NCI-H2196 treated with DMSO at 0.1 percent for 48 hours (cell line): ENCODE measurements around the gene FGF14.

Experiments used
- DNase-seq: peaks from one replicate; lab custom pipeline; 2025; ENCODE audit not compliant: unreplicated experiment; lab: John Stamatoyannopoulos, UW

Gene FGF14

GRCh38 chr13:102369302-102369701, 32.5 kb downstream of the FGF14 start:
- no peak for DNase-seq

- DNase-seq = no peak
Measured at GRCh38 chr13:102367836-102368235, 34.0 kb downstream of the FGF14 start.

DNA sequence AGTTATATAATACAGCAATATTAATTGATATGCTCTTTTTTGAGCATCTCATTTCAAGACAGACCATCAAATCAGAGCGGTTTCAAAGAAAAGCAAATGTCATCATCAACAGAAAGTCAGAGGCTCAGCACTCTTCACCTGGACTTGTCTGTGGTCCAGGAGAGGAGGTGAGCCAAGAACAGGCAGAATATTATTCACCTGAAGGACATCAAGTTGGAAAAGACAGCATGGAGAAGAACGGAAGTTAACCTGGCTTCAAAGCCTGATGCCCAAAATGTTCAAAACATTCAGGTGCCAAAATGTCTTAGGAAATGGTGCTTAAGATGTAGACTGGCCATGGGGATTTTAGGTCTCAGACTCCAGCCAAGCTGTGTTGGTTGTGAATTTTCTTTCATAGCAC, 40.7 kb downstream of the FGF14 start:
- no peak for DNase-seq

DNA sequence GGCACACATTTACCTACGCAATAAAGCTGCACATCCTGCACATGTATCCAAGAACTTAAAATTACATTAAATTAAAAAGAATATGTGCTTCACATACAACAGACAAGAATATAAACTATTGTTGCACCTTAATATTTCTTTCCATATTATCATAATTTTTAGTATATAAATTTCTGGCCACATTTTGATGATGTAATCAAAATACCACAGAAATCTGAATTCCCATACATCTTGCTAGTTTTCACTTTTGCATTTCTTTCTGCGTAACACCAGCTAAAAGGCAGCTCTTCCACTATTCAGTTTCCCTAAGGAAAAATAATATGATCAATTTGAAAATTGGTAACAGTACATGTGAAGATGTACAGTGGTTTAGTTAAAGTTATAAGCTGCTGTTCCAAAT, 42.6 kb downstream of the FGF14 start:
- no peak for DNase-seq

DNA sequence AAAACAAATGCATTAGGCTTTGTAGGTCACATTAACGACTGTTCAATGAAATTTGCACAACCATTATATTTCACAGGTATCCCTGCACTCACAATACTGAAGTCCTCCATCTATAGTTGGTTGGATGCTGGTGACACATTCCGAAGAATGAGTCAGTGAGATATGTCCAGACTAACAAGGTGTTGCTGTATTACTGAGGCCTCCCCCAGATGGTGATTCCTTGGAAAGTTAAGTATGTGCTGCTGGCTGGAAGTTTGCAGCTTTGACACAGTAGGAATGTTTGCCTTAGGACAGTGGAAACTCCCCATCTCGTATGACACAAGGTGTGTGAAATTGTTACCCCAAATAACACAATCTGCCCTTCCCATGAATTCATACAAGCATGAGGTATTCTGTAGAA, 46.6 kb downstream of the FGF14 start:
- no peak for DNase-seq

DNA sequence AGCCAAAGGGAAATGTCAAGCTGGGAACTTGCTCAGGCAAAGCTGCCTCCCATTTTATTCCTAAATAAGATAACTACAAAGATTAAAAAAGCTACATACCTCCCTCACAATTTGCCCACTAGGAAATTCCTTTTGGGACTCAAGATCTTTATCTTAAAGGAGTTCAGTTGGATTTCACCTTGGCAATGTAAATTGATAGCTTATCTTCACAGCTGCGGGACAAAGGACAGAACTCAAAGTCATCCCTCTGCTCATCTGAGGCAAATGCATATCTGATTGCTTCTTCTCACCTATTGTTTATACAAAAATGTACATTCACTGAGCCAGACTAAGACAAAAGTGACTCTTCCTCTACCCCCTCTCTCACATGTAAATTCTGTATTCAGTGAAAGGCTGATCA, 47.8 kb downstream of the FGF14 start:
- no peak for DNase-seq

DNA sequence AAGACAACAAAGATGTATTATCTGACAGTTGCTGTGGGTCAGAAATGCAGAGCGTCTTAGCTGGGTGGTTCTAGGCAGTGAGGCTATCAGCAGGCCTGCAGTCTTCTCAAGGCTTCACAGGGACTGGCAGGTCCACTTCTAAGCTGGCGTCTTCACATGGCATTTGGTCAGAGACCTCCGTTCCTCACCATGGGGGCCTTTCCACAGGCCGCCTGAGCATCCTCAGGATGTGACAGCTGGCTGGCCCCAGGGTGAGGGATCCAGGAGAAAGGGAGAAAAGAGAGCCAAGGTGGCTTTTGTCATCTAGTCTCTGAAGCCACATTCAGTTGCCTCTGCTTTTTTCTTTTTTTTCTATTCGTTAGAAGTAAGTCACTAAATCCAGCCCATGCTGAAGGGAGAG, 50.3 kb downstream of the FGF14 start:
- no peak for DNase-seq

- DNase-seq = no peak
Measured at GRCh38 chr13:102347490-102347889, 54.4 kb downstream of the FGF14 start.

DNA sequence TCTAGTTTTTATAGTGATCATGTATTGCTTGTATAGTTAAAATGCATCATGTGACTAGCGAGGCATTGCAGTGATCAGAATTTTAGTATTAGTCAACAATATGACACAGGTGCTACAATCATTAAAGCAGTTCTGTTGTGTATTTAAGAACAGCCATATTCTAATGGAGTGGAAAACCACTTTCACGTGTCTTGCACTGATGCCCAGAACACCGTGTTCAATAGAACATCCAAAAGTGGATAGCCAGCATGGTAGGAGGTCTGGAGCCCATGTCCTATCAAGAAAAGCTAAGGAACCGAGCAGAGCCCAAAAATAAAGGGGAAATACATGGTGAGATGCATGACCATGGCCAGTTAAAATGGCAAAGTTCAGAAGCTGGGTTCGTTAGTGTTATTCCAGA, 55.1 kb downstream of the FGF14 start:
- DNase-seq = no peak

DNA sequence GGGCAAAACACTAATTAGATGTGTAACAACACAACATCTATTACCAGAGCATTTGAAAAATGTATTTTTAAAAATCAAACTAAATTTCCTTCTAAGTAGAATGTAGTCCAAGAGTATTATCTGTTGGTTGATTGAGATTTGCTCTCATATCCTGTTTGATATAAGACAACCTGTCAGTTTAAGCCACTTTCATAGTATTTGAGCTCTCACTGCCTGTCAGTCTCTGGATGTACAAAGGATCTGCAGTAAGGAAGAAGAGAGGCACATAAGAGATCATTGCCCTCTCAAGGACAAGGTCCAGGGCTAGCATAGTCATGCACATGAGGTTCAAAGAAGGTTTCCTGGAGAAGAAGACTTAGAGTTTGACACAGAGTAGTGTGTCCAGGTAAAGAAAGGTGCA, 57.4 kb downstream of the FGF14 start:
- no peak for DNase-seq

DNA sequence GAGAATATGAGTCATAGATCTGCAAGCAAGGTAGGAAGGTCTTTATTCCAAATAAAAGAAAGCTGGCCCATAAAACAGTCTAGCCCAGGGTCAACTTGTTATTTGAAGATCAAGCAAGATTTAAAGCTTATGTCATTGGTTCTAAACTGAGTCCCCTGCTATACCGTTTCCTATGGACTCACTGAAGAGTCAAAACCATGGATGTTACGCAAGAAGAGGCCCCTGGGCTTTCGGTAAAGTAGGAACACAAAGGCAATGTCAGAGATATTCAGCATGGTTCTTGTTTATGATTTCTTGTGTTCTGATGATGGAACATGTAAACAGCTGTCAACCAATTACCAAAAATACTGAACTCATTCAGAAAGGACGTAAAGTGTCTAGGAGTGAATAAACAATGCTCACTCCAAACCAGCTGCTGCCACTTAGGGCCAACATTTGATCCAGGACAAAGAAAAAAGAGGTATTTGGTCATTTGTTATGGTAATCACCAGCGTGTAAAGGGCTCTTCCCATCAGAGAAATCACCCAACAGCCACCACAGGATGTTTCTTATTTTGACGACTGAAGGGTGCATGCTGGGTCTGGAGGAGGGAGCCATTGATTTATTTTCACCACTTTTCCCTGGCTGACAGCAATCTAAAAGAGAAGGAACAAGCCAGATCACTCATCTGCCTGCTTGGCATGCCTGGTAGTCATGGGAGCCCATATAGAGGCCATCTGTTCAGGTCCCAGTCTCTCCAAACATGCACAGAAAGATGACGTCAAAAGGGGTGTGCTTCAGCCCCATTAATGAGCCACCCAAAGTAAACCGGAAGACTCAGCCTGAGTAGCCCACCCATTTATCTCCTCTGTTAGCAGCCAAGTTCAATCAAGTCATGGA, 68.3 kb downstream of the FGF14 start:
- no peak for DNase-seq

- DNase-seq = no peak
Measured at GRCh38 chr13:102328909-102329308, 72.9 kb downstream of the FGF14 start.

DNA sequence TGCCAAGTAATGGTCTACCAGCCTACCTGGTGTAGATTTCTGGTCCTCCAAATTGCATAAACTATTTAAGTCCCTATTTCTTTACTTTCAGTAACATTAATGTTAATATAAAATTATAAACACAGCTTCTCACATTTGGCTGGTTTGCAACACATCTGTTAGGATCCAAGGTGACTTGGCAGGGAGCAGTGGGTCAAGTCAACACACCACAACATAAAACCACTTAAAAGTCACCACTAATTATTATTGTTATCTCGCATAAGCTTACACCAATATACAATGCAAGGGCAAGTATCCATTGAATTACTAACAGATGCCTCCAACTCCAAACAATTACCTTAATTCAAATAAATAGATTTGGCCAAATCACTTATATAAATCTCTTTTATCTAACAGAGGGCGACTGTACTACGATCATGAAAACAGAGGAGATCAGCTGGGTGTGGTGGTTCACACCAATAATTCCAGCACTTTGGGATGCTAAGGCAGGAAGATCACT, 74.7 kb downstream of the FGF14 start:
- DNase-seq = no peak

- DNase-seq = no peak
Measured at GRCh38 chr13:102326381-102327118, 75.3 kb downstream of the FGF14 start.

- no peak for DNase-seq
Measured at GRCh38 chr13:102325321-102325720, 76.5 kb downstream of the FGF14 start.

GRCh38 chr13:102323505-102323904, 78.3 kb downstream of the FGF14 start:
- no peak for DNase-seq

DNA sequence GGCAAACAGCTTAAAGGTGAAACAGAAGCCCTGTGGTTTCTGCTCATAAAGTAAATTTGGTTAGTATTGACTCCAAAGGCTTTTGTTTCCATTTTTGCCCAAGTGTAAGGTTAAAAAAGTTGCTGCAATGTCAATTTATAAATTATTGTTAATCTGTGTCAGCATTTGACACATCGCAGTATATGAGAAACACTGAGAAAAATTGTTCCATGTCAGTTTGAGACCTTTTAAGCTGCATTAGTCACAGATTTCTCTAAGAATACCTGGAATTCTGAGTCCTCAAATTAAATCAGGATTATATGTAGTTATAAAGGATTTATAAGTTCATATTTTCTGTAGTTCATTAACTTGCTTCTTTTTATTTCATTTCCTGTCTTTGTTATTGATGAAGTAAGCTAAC, 78.8 kb downstream of the FGF14 start:
- no peak for DNase-seq

GRCh38 chr13:102322211-102322610, 79.6 kb downstream of the FGF14 start:
- DNase-seq = no peak

DNA sequence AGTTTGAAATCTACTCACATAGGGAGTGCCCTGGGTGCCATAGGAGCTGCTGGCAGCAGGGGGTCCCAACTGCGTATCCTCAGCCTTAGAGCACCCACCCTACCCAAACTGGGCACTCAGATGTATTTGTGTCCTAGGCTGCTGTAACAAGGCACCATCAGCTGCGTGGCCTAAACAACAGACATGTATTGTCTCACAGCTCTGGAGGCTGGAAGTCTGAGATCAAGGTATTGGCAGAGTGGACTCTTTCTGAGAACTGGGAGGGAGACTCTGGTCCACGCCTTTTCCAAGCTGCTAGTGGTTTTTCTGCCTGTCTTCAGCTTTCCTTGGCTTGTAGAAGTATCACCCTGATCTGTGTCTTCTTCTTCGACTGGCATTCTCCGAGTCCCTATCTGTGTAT, 83.6 kb downstream of the FGF14 start:
- no peak for DNase-seq

GRCh38 chr13:102317593-102317992, 84.3 kb downstream of the FGF14 start:
- DNase-seq = no peak

DNA sequence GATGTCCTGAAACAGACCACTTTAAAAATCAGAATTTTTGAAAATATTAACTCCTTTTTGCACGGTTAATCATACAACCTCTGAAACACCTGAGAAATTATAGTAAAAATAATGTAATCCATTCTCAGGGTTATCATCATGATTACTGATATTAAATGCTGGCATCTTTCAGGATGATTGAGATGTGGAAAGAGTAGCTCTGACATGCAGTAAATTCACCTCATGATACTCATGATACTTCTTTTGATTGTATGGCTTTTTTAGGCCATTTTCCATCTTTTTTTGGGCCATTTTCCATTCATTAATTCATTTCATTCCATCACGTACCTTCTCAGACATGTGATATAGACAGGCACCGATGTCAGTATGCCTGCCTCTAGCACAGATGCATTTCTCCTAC, 85.1 kb downstream of the FGF14 start:
- DNase-seq = no peak

DNA sequence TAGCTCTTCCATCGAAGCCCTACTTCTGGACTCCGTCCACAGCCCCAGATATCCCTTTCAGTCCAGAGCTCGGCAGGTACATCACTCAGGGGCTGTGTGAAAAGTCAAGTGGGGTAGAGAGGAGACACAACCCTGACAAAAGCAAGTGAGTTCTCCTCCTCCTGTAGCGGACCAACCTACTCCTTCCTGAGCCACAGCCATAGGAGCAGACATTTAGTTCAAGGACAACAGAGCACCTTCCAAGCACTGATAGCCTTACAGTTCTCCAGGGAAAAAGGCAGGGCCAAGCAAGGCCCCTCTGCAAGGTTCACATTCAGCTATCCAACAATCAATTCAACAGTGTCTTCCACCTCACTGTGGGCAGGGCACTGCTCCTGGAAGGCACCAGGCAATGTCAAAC, 89.0 kb downstream of the FGF14 start:
- DNase-seq = no peak
